SK-N-SH (cell line): ENCODE measurements around the gene DDC.
"Not testable (repeated sequence)": the region's sequence is repeated elsewhere in the genome, so short reads cannot be mapped to it uniquely, and the experiment has no call there.

Experiments used
- SMC3 ChIP-seq: IDR thresholded peaks from 2 replicates; pipeline ENCODE4 v1.6.1; 2012; ENCODE audit warnings: low read depth, low read length, improper control_type of control experiment
- TF ChIP-seq, protein P1 (sequence below): fragments of 200-600 bp; sonication (generic); IDR thresholded peaks from 2 replicates; pipeline ENCODE4 v1.6.1; 2017; ENCODE audit warnings: antibody characterized with exemption, mild to moderate bottlenecking, moderate library complexity

DNA sequence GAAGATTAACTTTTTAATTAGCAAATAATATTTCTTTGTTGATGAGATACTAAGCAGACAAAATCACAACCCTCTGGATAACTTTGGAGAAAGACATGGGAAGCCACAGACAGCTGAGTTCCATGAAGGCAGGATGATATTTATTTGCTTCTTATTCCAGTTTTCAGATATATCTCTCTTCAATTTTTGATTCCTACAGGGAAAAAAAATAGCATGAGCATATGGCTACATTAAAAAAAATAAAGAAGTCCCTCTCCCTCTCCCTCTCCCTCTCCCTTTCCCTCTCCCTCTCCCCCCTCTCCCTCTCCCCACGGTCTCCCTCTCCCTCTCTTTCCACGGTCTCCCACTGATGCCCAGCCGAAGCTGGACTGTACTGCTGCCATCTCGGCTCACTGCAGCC lies 106.6 kb downstream of the DDC start:
- not testable (repeated sequence) for TF ChIP-seq SMC3
- TF ChIP-seq, protein P1, sequence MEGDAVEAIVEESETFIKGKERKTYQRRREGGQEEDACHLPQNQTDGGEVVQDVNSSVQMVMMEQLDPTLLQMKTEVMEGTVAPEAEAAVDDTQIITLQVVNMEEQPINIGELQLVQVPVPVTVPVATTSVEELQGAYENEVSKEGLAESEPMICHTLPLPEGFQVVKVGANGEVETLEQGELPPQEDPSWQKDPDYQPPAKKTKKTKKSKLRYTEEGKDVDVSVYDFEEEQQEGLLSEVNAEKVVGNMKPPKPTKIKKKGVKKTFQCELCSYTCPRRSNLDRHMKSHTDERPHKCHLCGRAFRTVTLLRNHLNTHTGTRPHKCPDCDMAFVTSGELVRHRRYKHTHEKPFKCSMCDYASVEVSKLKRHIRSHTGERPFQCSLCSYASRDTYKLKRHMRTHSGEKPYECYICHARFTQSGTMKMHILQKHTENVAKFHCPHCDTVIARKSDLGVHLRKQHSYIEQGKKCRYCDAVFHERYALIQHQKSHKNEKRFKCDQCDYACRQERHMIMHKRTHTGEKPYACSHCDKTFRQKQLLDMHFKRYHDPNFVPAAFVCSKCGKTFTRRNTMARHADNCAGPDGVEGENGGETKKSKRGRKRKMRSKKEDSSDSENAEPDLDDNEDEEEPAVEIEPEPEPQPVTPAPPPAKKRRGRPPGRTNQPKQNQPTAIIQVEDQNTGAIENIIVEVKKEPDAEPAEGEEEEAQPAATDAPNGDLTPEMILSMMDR, result not testable (repeated sequence)
